RWPE2 (cell line): ENCODE measurements around the gene RPL15.

Source experiments
- ATAC-seq: fragments of 200-7000 bp; cut with Tn5 transposase; 3 replicates; pipeline ENCODE4 v1.9.1; 2021; ENCODE audit warnings: low read depth
- DNase-seq: peaks from one replicate; pipeline ENCODE4 v3.0.0-alpha.2; 2020; ENCODE audit warnings: low spot score
- H3K27ac ChIP-seq: fragments of 450-650 bp; 2 replicates; pipeline ENCODE4 v1.5.1; 2017; ENCODE audit warnings: mild to moderate bottlenecking; ENCODE audit not compliant: poor library complexity, severe bottlenecking
- H3K27me3 ChIP-seq: fragments of 250-450 bp; sonication (Bioruptor Pico); 2 replicates; pipeline ENCODE4 v1.5.1; 2021; ENCODE audit warnings: mild to moderate bottlenecking, moderate library complexity; ENCODE audit not compliant: insufficient read depth, poor library complexity, severe bottlenecking
- H3K36me3 ChIP-seq: fragments of 250-450 bp; sonication (Bioruptor Pico); 2 replicates; pipeline ENCODE4 v1.5.1; 2020; ENCODE audit warnings: low read depth, mild to moderate bottlenecking, moderate library complexity
- H3K4me1 ChIP-seq: fragments of 250-450 bp; sonication (Bioruptor Pico); 2 replicates; pipeline ENCODE4 v1.5.1; 2021; ENCODE audit warnings: mild to moderate bottlenecking, moderate library complexity; ENCODE audit not compliant: insufficient read depth, poor library complexity, severe bottlenecking
- H3K4me3 ChIP-seq: fragments of 250-450 bp; sonication (Bioruptor Pico); 2 replicates; pipeline ENCODE4 v1.5.1; 2021; ENCODE audit warnings: mild to moderate bottlenecking, moderate library complexity; ENCODE audit not compliant: severe bottlenecking
- H3K9me3 ChIP-seq: fragments of 250-450 bp; sonication (Bioruptor Pico); 2 replicates; pipeline ENCODE4 v1.5.1; 2021; ENCODE audit warnings: mild to moderate bottlenecking, moderate library complexity; ENCODE audit not compliant: severe bottlenecking
- CTCF ChIP-seq: fragments of 450-650 bp; IDR thresholded peaks from one replicate; pipeline ENCODE4 v1.5.1; 2017; ENCODE audit warnings: mild to moderate bottlenecking, moderate library complexity; ENCODE audit not compliant: poor library complexity, severe bottlenecking

Gene RPL15

GRCh38 chr3:23884481-23884880, 32.5 kb upstream of the RPL15 start:
- Histone ChIP-seq H3K4me3 (no peak overlapping the region), H3K36me3 (peaks cover 7% of the 10 kb centered on the region), H3K27me3 (no peaks in the 10 kb centered on the region), H3K4me1 (peaks cover 10% of the 10 kb centered on the region), H3K9me3 (no peaks in the 10 kb centered on the region), H3K27ac (no peak overlapping the region)
- TF ChIP-seq CTCF: no peak
- DNase-seq (no peak), ATAC-seq (no peak)

DNA sequence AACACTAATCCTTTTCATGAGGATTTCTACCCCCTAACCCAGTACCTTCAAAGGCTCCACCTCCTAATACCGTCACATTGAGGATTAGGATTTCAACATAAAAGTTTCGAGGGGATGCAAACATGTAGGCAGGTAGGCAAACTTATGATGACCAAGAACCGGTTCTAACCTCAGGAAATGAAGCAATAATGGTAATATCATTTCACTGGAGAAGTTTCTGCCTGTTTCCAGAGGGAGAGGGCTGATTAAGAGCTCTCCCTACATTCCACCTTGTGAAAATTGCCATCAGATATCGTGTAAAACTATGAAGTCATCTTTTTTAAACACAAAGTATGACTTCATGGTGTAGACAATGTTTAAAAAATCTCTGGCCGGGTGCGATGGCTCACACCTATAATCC, 31.7 kb upstream of the RPL15 start:
- Histone ChIP-seq H3K36me3 (peaks cover 14% of the 10 kb centered on the region), H3K4me1 (peaks cover 10% of the 10 kb centered on the region), H3K4me3 (no peak overlapping the region), H3K27me3 (no peaks in the 10 kb centered on the region), H3K9me3 (no peaks in the 10 kb centered on the region), H3K27ac (no peak overlapping the region)
- no peak for TF ChIP-seq CTCF
- DNase-seq: no peak
- peak; percentile 62 for ATAC-seq

- Histone ChIP-seq H3K27ac (no peak overlapping the region), H3K36me3 (peaks cover 26% of the 10 kb centered on the region), H3K4me3 (no peak overlapping the region), H3K27me3 (no peaks in the 10 kb centered on the region), H3K9me3 (no peaks in the 10 kb centered on the region), H3K4me1 (peaks cover 10% of the 10 kb centered on the region)
- ATAC-seq: no peak
- no peak for TF ChIP-seq CTCF
- DNase-seq: no peak
These were observed 30.6 kb upstream of the RPL15 start for GRCh38 chr3:23886311-23886710.

DNA sequence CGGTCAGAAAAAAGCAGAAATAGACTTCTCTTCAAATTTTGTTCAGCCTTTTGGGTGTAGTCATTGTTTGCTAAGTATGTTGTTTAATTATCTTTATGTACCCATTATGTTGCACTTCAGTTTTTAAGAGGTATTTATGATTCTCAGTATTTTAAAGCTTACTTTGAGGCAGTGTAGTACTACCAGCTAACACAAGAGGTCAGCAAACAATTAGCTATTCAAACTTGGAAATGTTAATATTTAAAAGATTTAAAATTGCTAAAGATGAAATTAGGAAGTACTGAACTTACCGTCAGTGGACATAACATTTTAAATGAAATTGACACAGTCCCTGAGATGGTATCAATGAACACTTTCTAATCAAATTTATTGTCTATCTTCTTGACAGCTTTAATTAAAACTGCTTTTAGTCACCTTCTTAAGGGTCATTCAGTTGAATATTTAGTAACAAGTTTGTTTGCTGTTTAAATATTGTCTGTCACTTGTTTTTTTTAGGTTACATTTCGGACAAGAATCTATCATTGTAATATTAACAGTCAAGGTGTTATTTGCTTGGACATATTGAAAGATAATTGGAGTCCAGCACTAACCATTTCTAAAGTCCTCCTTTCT, 28.2 kb upstream of the RPL15 start:
- DNase-seq (no peak), ATAC-seq (no peak)

More for the DNA sequence above, 28.2 kb upstream of the RPL15 start:
- Histone ChIP-seq H3K36me3 (peaks cover 29% of the 10 kb centered on the region), H3K9me3 (no peaks in the 10 kb centered on the region), H3K4me3 (no peak overlapping the region), H3K4me1 (peaks cover 10% of the 10 kb centered on the region), H3K27me3 (no peaks in the 10 kb centered on the region), H3K27ac (no peak overlapping the region)
- TF ChIP-seq CTCF: peak; percentile 89
